AG08395 (cell line): ENCODE measurements around the gene CEP112.

Experiments used
- DNase-seq: peaks from one replicate; pipeline ENCODE4 v3.0.0; 2012; ENCODE audit warnings: mixed read lengths, low spot score

The CEP112 gene

GRCh38 chr17:66073384-66073783 lies 118.5 kb downstream of the CEP112 start:
- DNase-seq: no peak

GRCh38 chr17:66063686-66064085 lies 128.2 kb downstream of the CEP112 start:
- no peak for DNase-seq

GRCh38 chr17:66056148-66056547 lies 135.8 kb downstream of the CEP112 start:
- DNase-seq: no peak

GRCh38 chr17:66054242-66054641 lies 137.7 kb downstream of the CEP112 start:
- DNase-seq: no peak

- no peak for DNase-seq
Observed at GRCh38 chr17:66044083-66044482, 147.8 kb downstream of the CEP112 start.

GRCh38 chr17:66043419-66043818 lies 148.5 kb downstream of the CEP112 start:
- no peak for DNase-seq

GRCh38 chr17:66040402-66040801 lies 151.5 kb downstream of the CEP112 start:
- no peak for DNase-seq

- no peak for DNase-seq
Observed at GRCh38 chr17:66038125-66038524, 153.8 kb downstream of the CEP112 start.

- no peak for DNase-seq
Observed at GRCh38 chr17:66037221-66037620, 154.7 kb downstream of the CEP112 start.

GRCh38 chr17:66032082-66032712 lies 159.7 kb downstream of the CEP112 start:
- DNase-seq: no peak

- no peak for DNase-seq
Observed at GRCh38 chr17:66025551-66025950, 166.4 kb downstream of the CEP112 start.

GRCh38 chr17:66021757-66022156 lies 170.2 kb downstream of the CEP112 start:
- no peak for DNase-seq

- DNase-seq: no peak
Observed at GRCh38 chr17:66018786-66019185, 173.1 kb downstream of the CEP112 start.

GRCh38 chr17:66016231-66016630 lies 175.7 kb downstream of the CEP112 start:
- no peak for DNase-seq

GRCh38 chr17:66008680-66009079 lies 183.3 kb downstream of the CEP112 start:
- no peak for DNase-seq

- DNase-seq: no peak
Observed at GRCh38 chr17:66006654-66007053, 185.3 kb downstream of the CEP112 start.

GRCh38 chr17:66002812-66003211 lies 189.1 kb downstream of the CEP112 start:
- no peak for DNase-seq

GRCh38 chr17:66002063-66002585 lies 189.8 kb downstream of the CEP112 start:
- no peak for DNase-seq

- DNase-seq: no peak
Observed at GRCh38 chr17:66000216-66000615, 191.7 kb downstream of the CEP112 start.

GRCh38 chr17:65998675-65999074 lies 193.3 kb downstream of the CEP112 start:
- DNase-seq: no peak

- no peak for DNase-seq
Observed at GRCh38 chr17:65994679-65995078, 197.3 kb downstream of the CEP112 start.

- DNase-seq: no peak
Observed at GRCh38 chr17:65994114-65994513, 197.8 kb downstream of the CEP112 start.

- no peak for DNase-seq
Observed at GRCh38 chr17:65990593-65990992, 201.3 kb downstream of the CEP112 start.

- DNase-seq: no peak
Observed at GRCh38 chr17:65988451-65988850, 203.5 kb downstream of the CEP112 start.
